Spleen (tissue), 11 donors: ENCODE data around the gene STIL. TPM values are rescaled to one million over a fixed set of nuclear protein-coding genes. Genes with fewer than 3 reads are reported as not detected.

ENCODE experiments used
- DNase-seq: peaks from one replicate; pipeline ENCODE4 v3.0.0-alpha.2; 2020
- H3K27ac ChIP-seq, 8 donors: fragments of 200-600 bp; sonication (generic) in 7 of 8; 1 replicate in 4 of 8; 2 replicates in 4 of 8; pipeline versions ENCODE4 v1.5.0 to v1.8.0; 2016 to 2021; ENCODE audit warnings: inconsistent platforms in 4 of 8, mild to moderate bottlenecking in 4 of 8, moderate library complexity in 1 of 8
- H3K27me3 ChIP-seq, 7 donors: fragments of 200-600 bp; sonication (generic) in 6 of 7; replicated peaks in 1 of 7; 1 replicate in 4 of 7; 2 replicates in 3 of 7; pipeline versions ENCODE4 v1.5.0 to v1.8.0; 2016 to 2021; ENCODE audit warnings: inconsistent platforms in 3 of 7, mild to moderate bottlenecking in 1 of 7
- H3K36me3 ChIP-seq, 6 donors: fragments of 200-600 bp; sonication (generic) in 5 of 6; 1 replicate in 4 of 6; 2 replicates in 2 of 6; pipeline versions ENCODE4 v1.5.0 to v1.8.0; 2016 to 2021; ENCODE audit warnings: inconsistent platforms in 2 of 6
- H3K4me1 ChIP-seq, 6 donors: fragments of 200-600 bp; sonication (generic) in 5 of 6; 1 replicate in 3 of 6; 2 replicates in 3 of 6; pipeline versions ENCODE4 v1.5.0 to v1.8.0; 2016 to 2021; ENCODE audit warnings: inconsistent platforms in 3 of 6
- H3K4me3 ChIP-seq, 8 donors: fragments of 200-600 bp; sonication (generic) in 7 of 8; 1 replicate in 4 of 8; 2 replicates in 4 of 8; pipeline versions ENCODE4 v1.5.0 to v1.8.0; 2016 to 2021; ENCODE audit warnings: inconsistent platforms in 4 of 8, mild to moderate bottlenecking in 4 of 8, moderate library complexity in 2 of 8
- H3K9me3 ChIP-seq, 8 donors: fragments of 200-600 bp; sonication (generic) in 7 of 8; 1 replicate in 4 of 8; 2 replicates in 4 of 8; pipeline versions ENCODE4 v1.5.0 to v1.8.0; 2016 to 2021; ENCODE audit warnings: inconsistent platforms in 4 of 8
- CTCF ChIP-seq, 11 experiments: fragments of 200-600 bp in 7 of 11; fragments of 450-650 bp in 4 of 11; sonication (generic) in 4 of 11; IDR thresholded peaks in 8 of 11; conservative IDR thresholded peaks in 3 of 11; 1 replicate in 7 of 11; 2 replicates in 4 of 11; pipeline versions ENCODE4 v1.4.0 to v1.8.0; 2016 to 2021; ENCODE audit warnings: antibody characterized with exemption in 11 of 11, inconsistent platforms in 4 of 11, mild to moderate bottlenecking in 1 of 11
- POLR2A ChIP-seq, 3 donors: fragments of 450-650 bp; IDR thresholded peaks; one replicate each; pipeline ENCODE4 v1.5.1; 2017; ENCODE audit warnings: antibody characterized with exemption in 3 of 3, mild to moderate bottlenecking in 1 of 3
- POLR2AphosphoS5 ChIP-seq, 3 donors: sonication (generic); formaldehyde crosslinking; IDR thresholded peaks; one replicate each; pipeline ENCODE4 v1.5.1; 2017; ENCODE audit warnings: antibody characterized with exemption in 3 of 3
- WGBS, 5 donors: extraction: QIAGEN DNeasy Blood & Tissue Kit in 3 of 5; methylation state at CpG; one replicate each; pipeline versions ENCODE4 v1.1.5 to v1.1.7; 2013 to 2018; 5-methylcytosine and 5-hydroxymethylcytosine counted together
- intact Hi-C: fragments of 100-400 bp; cut with DNase I; formaldehyde crosslinking; loops from one replicate; pipeline ENCODE4 v1.15.0; 2023; ENCODE audit warnings: low total_unique reads
- polyA plus RNA-seq, 3 donors: library from polyadenylated mRNA; stranded (reverse); fragments of 200-250 nt; gene quantifications; one replicate each; pipeline ENCODE4 v1.2.1, GENCODE V29; 2013
- total RNA-seq, 7 donors: library from RNA; depleted of rRNA in 3 of 7; stranded (reverse); fragments of >200 nt in 3 of 7; fragmentation: NEBNext Ultra II Directional in 4 of 7; extraction: Animal tissue kit (Norgen Biotek cat#: 25700) in 4 of 7; gene quantifications; one replicate each; pipeline versions ENCODE4 v1.1.0 to v1.2.1, GENCODE V29; 2016 to 2021
- donor health status: healthy with polysubstance abuse.
- donor health status: DM: no; HTN: no; CAD: no; lungs with moderate emphysema.
- donor health status: DM: no; HTN: no; CAD: no.
- donor health status: Bipolar disorder and iron deficiency.
- donor health status: healthy.
- donor health status: DM: no; HTN: no; CAD: no.
- donor health status: DM: yes; HTN: yes; CAD: no.

STIL gene
- total and polyA plus RNA-seq, 10 donors = 0.54 to 8.1 (median 3.4) TPM

DNA sequence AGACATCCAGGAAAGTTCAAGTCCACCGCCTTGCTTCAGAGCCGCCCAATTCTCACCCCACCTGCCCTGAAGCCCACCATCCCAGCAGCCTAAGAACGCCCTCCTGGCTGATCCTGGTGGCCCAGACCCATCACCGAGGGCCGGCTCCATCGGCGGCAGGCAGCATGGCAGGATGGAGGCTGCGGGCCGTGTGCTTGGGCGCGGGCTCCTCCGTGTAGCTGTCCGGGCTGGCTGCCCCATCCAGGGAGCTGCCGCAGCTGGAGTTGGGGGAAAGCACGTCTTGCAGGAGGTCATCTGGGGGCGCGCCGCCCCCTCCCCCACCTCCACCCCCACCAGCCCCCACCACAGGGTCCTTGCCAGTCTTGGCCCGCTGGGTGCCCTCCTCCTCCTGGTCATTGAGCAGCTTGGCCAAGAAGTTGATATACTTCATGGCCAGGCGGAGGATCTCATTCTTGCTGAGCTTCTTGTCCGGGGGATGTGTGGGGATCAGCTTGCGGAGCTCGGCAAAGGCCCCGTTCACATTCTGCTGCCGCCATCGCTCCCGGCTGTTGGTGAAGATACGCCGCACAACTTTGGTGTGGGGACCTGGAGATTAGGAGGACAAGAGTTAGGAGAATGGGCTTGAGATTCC is 94.2 kb downstream of the STIL start:
- no peak overlapping the region for H3K4me3 ChIP-seq
- H3K9me3 ChIP-seq = no peaks in the 10 kb centered on the region
- H3K4me1 ChIP-seq = peaks cover 0 to 4% (median 1%) of the 10 kb centered on the region in 6 donors
- TF ChIP-seq CTCF (IDR thresholded peaks at IDR 0.05 in 8 of 11, conservative IDR thresholded peaks at IDR 0.05 in 3 of 11) (no peak), POLR2AphosphoS5 (IDR thresholded peaks at IDR 0.05) (peak in 1 of 3 donors; percentile 12)
- H3K36me3 ChIP-seq = peaks cover 0 to 16% (median 0%) of the 10 kb centered on the region in 6 donors
- peak; percentile 66 for DNase-seq
- no peak overlapping the region for H3K27ac ChIP-seq
- H3K27me3 ChIP-seq = peaks cover 1 to 34% (median 17%) of the 10 kb centered on the region in 7 donors
- intact Hi-C loops = no loop called here
- 88 to 94% (median 91%) methylated on average over 27 to 29 of the region's 29 CpGs for WGBS, 5 donors

DNA sequence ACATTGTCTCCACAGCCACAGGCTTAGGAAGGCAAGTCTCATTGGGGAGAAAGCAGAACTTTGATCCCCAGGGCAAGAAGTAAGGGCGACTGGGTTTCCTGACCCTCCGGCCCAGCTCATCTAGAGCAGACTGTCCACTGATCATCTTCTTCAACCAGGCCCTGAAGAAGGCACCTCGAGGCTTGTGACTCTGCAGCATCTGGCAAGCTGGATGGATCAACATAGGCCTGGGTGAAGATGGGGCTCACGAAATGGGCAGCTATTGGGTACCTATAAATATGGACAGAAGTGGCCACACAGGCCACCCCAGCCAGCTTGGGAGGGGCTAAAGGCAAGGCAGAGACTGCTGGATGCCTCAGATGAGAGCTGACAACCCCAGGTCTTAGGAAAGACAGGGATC is 94.9 kb downstream of the STIL start:
- intact Hi-C loops = no loop called here
- Histone ChIP-seq H3K36me3 (peaks cover 0 to 16% (median 0%) of the 10 kb centered on the region in 6 donors), H3K9me3 (no peaks in the 10 kb centered on the region)

GRCh38 chr1:47216278-47217059 is 97.5 kb downstream of the STIL start:
- peaks cover 0 to 16% (median 0%) of the 10 kb centered on the region in 6 donors for H3K36me3 ChIP-seq
- intact Hi-C loops = no loop called here
- WGBS, 5 donors = 75 to 93% (median 88%) methylated on average over 12 of the region's 12 CpGs
- peak; percentile 15 for DNase-seq
- peaks cover 0 to 11% (median 9%) of the 10 kb centered on the region in 6 donors for H3K4me1 ChIP-seq
- H3K9me3 ChIP-seq = no peaks in the 10 kb centered on the region
- H3K4me3 ChIP-seq = no peak overlapping the region
- TF ChIP-seq POLR2AphosphoS5 (IDR thresholded peaks at IDR 0.05) (no peak), CTCF (IDR thresholded peaks at IDR 0.05 in 8 of 11, conservative IDR thresholded peaks at IDR 0.05 in 3 of 11) (no peak), POLR2A (IDR thresholded peaks at IDR 0.05) (no peak)
- no peak overlapping the region for H3K27ac ChIP-seq
- H3K27me3 ChIP-seq = peaks cover 0 to 6% (median 0%) of the 10 kb centered on the region in 7 donors

More for the DNA sequence above, 94.9 kb downstream of the STIL start:
- TF ChIP-seq POLR2AphosphoS5 (IDR thresholded peaks at IDR 0.05) (no peak), POLR2A (IDR thresholded peaks at IDR 0.05) (no peak), CTCF (IDR thresholded peaks at IDR 0.05 in 8 of 11, conservative IDR thresholded peaks at IDR 0.05 in 3 of 11) (no peak)
- DNase-seq = peak; percentile 57
- Histone ChIP-seq H3K27ac (no peak overlapping the region), H3K27me3 (peaks cover 0 to 27% (median 14%) of the 10 kb centered on the region in 7 donors), H3K4me3 (no peak overlapping the region), H3K4me1 (no peaks in the 10 kb centered on the region)
- 82 to 90% (median 87%) methylated on average over 4 of the region's 4 CpGs for WGBS, 5 donors

DNA sequence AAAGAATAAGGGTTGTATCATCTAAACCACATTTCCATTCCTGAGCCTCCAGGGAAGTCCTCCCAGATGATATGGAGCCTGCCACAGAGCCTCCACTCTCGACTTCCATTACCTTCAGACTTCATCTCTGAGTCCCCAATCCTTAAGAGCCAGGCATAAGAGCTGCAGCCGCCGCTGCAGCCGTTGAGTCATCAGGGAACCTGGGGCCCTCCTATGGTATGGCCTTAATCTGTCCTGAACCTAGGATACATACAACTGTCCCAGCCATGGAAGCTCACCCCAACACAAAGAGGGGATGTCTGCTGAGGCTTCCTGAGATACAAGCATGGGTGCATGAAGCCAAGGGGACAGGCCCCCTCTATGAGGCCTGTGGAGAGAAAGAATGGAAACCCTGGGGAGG is 98.2 kb downstream of the STIL start:
- intact Hi-C loops = no loop called here
- Histone ChIP-seq H3K27ac (no peak overlapping the region), H3K9me3 (no peaks in the 10 kb centered on the region), H3K36me3 (peaks cover 0 to 16% (median 0%) of the 10 kb centered on the region in 6 donors), H3K4me3 (no peak overlapping the region), H3K4me1 (peaks cover 0 to 14% (median 11%) of the 10 kb centered on the region in 6 donors), H3K27me3 (peaks cover 0 to 5% (median 0%) of the 10 kb centered on the region in 7 donors)
- peak; percentile 21 for DNase-seq
- TF ChIP-seq CTCF (IDR thresholded peaks at IDR 0.05 in 8 of 11, conservative IDR thresholded peaks at IDR 0.05 in 3 of 11) (no peak), POLR2AphosphoS5 (IDR thresholded peaks at IDR 0.05) (no peak), POLR2A (IDR thresholded peaks at IDR 0.05) (no peak)
- WGBS, 5 donors = 79 to 94% (median 90%) methylated on average over 4 of the region's 4 CpGs
